Cardiac muscle cell (in vitro differentiated cells and primary cell): ENCODE results near the gene MSMB. TPM values are rescaled to one million over a fixed set of nuclear protein-coding genes. Genes with fewer than 3 reads are reported as not detected.

Experiments used
- DNase-seq, 2 donors: peaks; one replicate each; pipeline versions ENCODE4 v3.0.0 to v3.0.0-alpha.2; 2010 to 2017; ENCODE audit warnings: low read depth in 1 of 2, low spot score in 1 of 2
- H3K27ac ChIP-seq: fragments of 200-600 bp; sonication (generic); 2 replicates; pipeline ENCODE4 v1.5.1; 2016
- H3K27me3 ChIP-seq: fragments of 200-600 bp; sonication (generic); 2 replicates; pipeline ENCODE4 v1.6.0; 2016; ENCODE audit warnings: control low read depth
- H3K36me3 ChIP-seq: fragments of 200-600 bp; sonication (generic); 2 replicates; pipeline ENCODE4 v1.5.1; 2016; ENCODE audit warnings: control low read depth
- H3K4me1 ChIP-seq: fragments of 200-600 bp; sonication (generic); 2 replicates; pipeline ENCODE4 v1.8.1; 2017; ENCODE audit warnings: low read depth, mild to moderate bottlenecking, mixed run types
- H3K4me3 ChIP-seq: fragments of 200-600 bp; sonication (generic); 2 replicates; pipeline ENCODE4 v1.5.1; 2016; ENCODE audit warnings: mild to moderate bottlenecking
- H3K9me3 ChIP-seq: fragments of 200-600 bp; sonication (generic); 2 replicates; pipeline ENCODE4 v1.5.1; 2017; ENCODE audit warnings: low read depth, mild to moderate bottlenecking, control low read depth
- CTCF ChIP-seq: IDR thresholded peaks from 2 replicates; pipeline ENCODE4 v1.5.1; 2012; ENCODE audit warnings: low read depth, mild to moderate bottlenecking, low read length
- polyA plus RNA-seq: library from polyadenylated mRNA; unstranded; fragments of >200 nt; fragmentation: Nextera tagmentation; extraction: Ambion mirVana; gene quantifications from 2 replicates; pipeline ENCODE4 v1.2.1, GENCODE V29; 2016
- total RNA-seq: library from RNA; depleted of rRNA; stranded (reverse); fragments of >200 nt; gene quantifications from 2 replicates; pipeline ENCODE4 v1.2.3, GENCODE V29; 2016

MSMB gene
- total and polyA plus RNA-seq, 2 experiments from 2014 or later, result not detected

GRCh38 chr10:46026106-46026505, 20.0 kb downstream of the MSMB start:
- Histone ChIP-seq H3K4me1 (peaks cover 48% of the 10 kb centered on the region), H3K27me3 (no peaks in the 10 kb centered on the region), H3K36me3 (no peaks in the 10 kb centered on the region), H3K4me3 (no peak overlapping the region), H3K27ac (peak overlapping the region; percentile 49), H3K9me3 (no peaks in the 10 kb centered on the region)
- no peak for TF ChIP-seq CTCF
- DNase-seq, result peak in 1 of 2 donors; percentile 51

- H3K4me1 ChIP-seq, result peaks cover 55% of the 10 kb centered on the region
- TF ChIP-seq CTCF, result no peak
These were observed 20.7 kb downstream of the MSMB start for GRCh38 chr10:46025406-46025805.

GRCh38 chr10:46024948-46025347, 21.1 kb downstream of the MSMB start:
- H3K36me3 ChIP-seq, result no peaks in the 10 kb centered on the region
- H3K9me3 ChIP-seq, result no peaks in the 10 kb centered on the region
- H3K27me3 ChIP-seq, result no peaks in the 10 kb centered on the region
- DNase-seq, result no peak
- no peak overlapping the region for H3K4me3 ChIP-seq
- TF ChIP-seq CTCF, result no peak
- H3K4me1 ChIP-seq, result peaks cover 59% of the 10 kb centered on the region
- peak overlapping the region; percentile 49 for H3K27ac ChIP-seq

More at GRCh38 chr10:46025406-46025805, 20.7 kb downstream of the MSMB start:
- Histone ChIP-seq H3K4me3 (no peak overlapping the region), H3K27ac (peak overlapping the region; percentile 49), H3K9me3 (no peaks in the 10 kb centered on the region), H3K36me3 (no peaks in the 10 kb centered on the region), H3K27me3 (no peaks in the 10 kb centered on the region)
- no peak for DNase-seq

GRCh38 chr10:46022978-46023702, 22.9 kb downstream of the MSMB start:
- Histone ChIP-seq H3K4me1 (peaks cover 64% of the 10 kb centered on the region), H3K36me3 (no peaks in the 10 kb centered on the region)
- TF ChIP-seq CTCF, result peak; percentile 32

GRCh38 chr10:46020344-46020657, 25.8 kb downstream of the MSMB start:
- peak overlapping the region; percentile 61 for H3K4me3 ChIP-seq
- no peaks in the 10 kb centered on the region for H3K9me3 ChIP-seq
- peaks cover 68% of the 10 kb centered on the region for H3K4me1 ChIP-seq
- no peak for TF ChIP-seq CTCF
- H3K27ac ChIP-seq, result peak overlapping the region; percentile 86
- DNase-seq, result peak in 1 of 2 donors; percentile 80
- H3K36me3 ChIP-seq, result peaks cover 11% of the 10 kb centered on the region
- H3K27me3 ChIP-seq, result no peaks in the 10 kb centered on the region

More at GRCh38 chr10:46022978-46023702, 22.9 kb downstream of the MSMB start:
- H3K4me3 ChIP-seq, result peak overlapping the region; percentile 61
- peak overlapping the region; percentile 86 for H3K27ac ChIP-seq
- H3K9me3 ChIP-seq, result no peaks in the 10 kb centered on the region
- peak; percentile 93 to 96 for DNase-seq
- no peaks in the 10 kb centered on the region for H3K27me3 ChIP-seq
